GM08714 (cell line): ENCODE measurements around the gene HEPN1.
A peak's percentile ranks its signal among the peaks of the same experiment; 100 is the strongest.

Source experiments
- H3K4me3 ChIP-seq: fragments of 200-500 bp; sonication (Bioruptor generic); 2 replicates; pipeline ENCODE4 v1.5.1; 2014; ENCODE audit warnings: mild to moderate bottlenecking, low read length, inconsistent platforms
- ZNF274 ChIP-seq: IDR thresholded peaks from 2 replicates; pipeline ENCODE4 v1.6.1; 2012; ENCODE audit warnings: mild to moderate bottlenecking, low read depth, low read length

HEPN1 gene

GRCh38 chr11:124918950-124919349 lies at the start of gene HEPN1:
Gene HEPN1, plus strand, starts transcription at chr11:124919250.
- no peak for TF ChIP-seq ZNF274
- H3K4me3 ChIP-seq: no peak within 1 kb of the TSS

- H3K4me3 ChIP-seq: no peak overlapping the region
These were observed 49.7 kb upstream of the HEPN1 start for GRCh38 chr11:124869331-124869730.

GRCh38 chr11:124869856-124870387 lies 49.1 kb upstream of the HEPN1 start:
- no peak for TF ChIP-seq ZNF274
- H3K4me3 ChIP-seq: no peak overlapping the region

More at GRCh38 chr11:124869331-124869730, 49.7 kb upstream of the HEPN1 start:
- no peak for TF ChIP-seq ZNF274

- no peak for TF ChIP-seq ZNF274
- no peak overlapping the region for H3K4me3 ChIP-seq
These were observed 48.6 kb upstream of the HEPN1 start for GRCh38 chr11:124870430-124870829.

- no peak for TF ChIP-seq ZNF274
These were observed 46.8 kb upstream of the HEPN1 start for GRCh38 chr11:124872280-124872679.

GRCh38 chr11:124872741-124873140 lies 46.3 kb upstream of the HEPN1 start:
- H3K4me3 ChIP-seq: no peak overlapping the region
- TF ChIP-seq ZNF274: no peak

More at GRCh38 chr11:124872280-124872679, 46.8 kb upstream of the HEPN1 start:
- H3K4me3 ChIP-seq: no peak overlapping the region

GRCh38 chr11:124873951-124874350 lies 45.1 kb upstream of the HEPN1 start:
- H3K4me3 ChIP-seq: no peak overlapping the region
- no peak for TF ChIP-seq ZNF274

GRCh38 chr11:124874571-124875255 lies 44.3 kb upstream of the HEPN1 start:
- TF ChIP-seq ZNF274: no peak
- H3K4me3 ChIP-seq: no peak overlapping the region

GRCh38 chr11:124875401-124875800 lies 43.6 kb upstream of the HEPN1 start:
- H3K4me3 ChIP-seq: no peak overlapping the region
- no peak for TF ChIP-seq ZNF274

- peak overlapping the region; percentile 49; the same call in 1 of the 2 replicates for H3K4me3 ChIP-seq
- TF ChIP-seq ZNF274: no peak
These were observed 42.9 kb upstream of the HEPN1 start for GRCh38 chr11:124875943-124876817.

GRCh38 chr11:124876818-124877630 lies 42.0 kb upstream of the HEPN1 start:
- H3K4me3 ChIP-seq: peak overlapping the region; percentile 49; the same call in 1 of the 2 replicates
- no peak for TF ChIP-seq ZNF274

GRCh38 chr11:124877631-124877909 lies 41.5 kb upstream of the HEPN1 start:
- no peak overlapping the region for H3K4me3 ChIP-seq
- TF ChIP-seq ZNF274: no peak

- TF ChIP-seq ZNF274: no peak
- no peak overlapping the region for H3K4me3 ChIP-seq
These were observed 40.9 kb upstream of the HEPN1 start for GRCh38 chr11:124877910-124878758.
